ENCODE results near the gene TMA16.

The TMA16 gene

DNA sequence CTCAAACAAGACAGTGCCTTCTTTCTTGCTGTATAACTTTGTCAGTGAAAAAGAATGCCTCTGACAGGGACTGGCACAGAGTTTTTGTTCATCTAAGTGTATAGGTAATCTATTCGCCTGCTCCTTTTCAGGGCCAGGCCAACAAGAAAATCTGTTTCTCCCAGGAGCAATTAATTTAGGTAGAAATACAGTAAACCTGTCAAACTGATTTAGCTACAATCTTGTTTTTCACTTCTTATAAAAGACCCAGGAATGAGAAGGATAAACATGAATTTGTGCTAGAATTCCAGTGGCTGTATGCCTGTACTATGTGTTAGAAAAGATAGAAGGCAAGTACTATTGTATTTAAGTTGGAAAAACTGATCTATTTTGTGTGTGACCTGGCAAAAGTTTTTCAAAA lies 6.1 kb downstream of the TMA16 start:
- ChIA-PET CTCF (no interaction called here), POLR2A (no interaction called here)
- TF ChIP-seq FOXK2 (IDR thresholded peaks at IDR 0.05): no peak
- no peak for TF ChIP-seq FOXA1 (IDR thresholded peaks at IDR 0.05)
- TF ChIP-seq CTBP1 (IDR thresholded peaks at IDR 0.05; ENCODE audit: borderline replicate concordance): no peak
- TF ChIP-seq ARNT (IDR thresholded peaks at IDR 0.05): no peak
- DNase-seq (ENCODE audit: extremely low spot score): no peak

DNA sequence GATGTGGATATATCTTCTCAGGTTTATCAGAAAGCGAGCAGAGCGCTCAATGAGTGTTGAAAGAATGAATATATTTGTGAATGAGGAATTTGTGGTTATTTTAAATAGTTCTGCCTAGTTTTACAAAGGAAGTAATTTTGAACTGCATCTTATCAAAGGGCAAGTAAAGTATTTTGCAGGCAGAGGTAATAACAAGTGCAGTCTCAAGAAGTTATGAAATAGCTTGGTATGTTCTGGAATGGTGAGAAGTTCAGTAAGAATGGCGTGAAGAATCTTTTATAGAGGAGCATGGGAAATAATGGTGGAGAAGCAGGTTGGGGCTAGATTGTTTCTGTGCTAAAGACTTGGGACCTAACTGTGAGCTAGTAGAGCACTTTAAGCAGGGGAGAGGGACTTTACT lies 10.9 kb downstream of the TMA16 start:
- ChIA-PET POLR2A (interaction anchor here (1.1 to 5.3 kb wide), 3 partner anchors 9 to 11 kb away, joined by 3 to 42 read pairs (median 4); partner anchors contain the start of gene TMA16), CTCF (interaction anchor here (1.2 kb wide), 1 partner anchor 42 kb away, joined by 3 read pairs; no protein-coding TSS in a partner anchor)
- no peak for DNase-seq (ENCODE audit: extremely low spot score)
- no peak for TF ChIP-seq ARNT (IDR thresholded peaks at IDR 0.05)

DNA sequence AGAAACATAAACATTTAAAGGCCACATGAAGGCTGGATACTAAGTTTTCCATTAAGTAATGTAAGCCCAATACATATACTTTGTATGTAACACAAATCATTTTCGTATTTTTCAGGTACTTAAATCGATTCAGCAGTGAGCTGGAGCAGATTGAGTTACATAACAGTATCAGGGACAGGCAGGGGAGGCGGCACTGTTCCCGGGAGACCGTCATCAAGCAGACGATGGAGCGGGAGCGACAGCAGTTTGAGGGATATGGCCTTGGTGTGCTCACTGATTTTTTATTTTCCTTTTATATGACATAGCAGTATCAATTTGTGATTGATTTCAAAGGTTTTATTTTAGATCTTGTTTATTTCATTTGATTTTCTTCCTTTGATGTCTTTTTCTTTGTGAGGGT lies 20.7 kb downstream of the TMA16 start:
- no peak for DNase-seq (ENCODE audit: extremely low spot score)
- POLR2A ChIA-PET: no interaction called here
- TF ChIP-seq FOXA1 (IDR thresholded peaks at IDR 0.05): no peak
- no peak for TF ChIP-seq BHLHE40 (IDR thresholded peaks at IDR 0.05; ENCODE audit: borderline replicate concordance)
- TF ChIP-seq LEF1 (IDR thresholded peaks at IDR 0.05; ENCODE audit: borderline replicate concordance): no peak
- TF ChIP-seq ARNT (IDR thresholded peaks at IDR 0.05): no peak
- no peak for TF ChIP-seq ELF4 (IDR thresholded peaks at IDR 0.05)
- TF ChIP-seq L3MBTL2 (conservative IDR thresholded peaks at IDR 0.05): no peak
- no peak for TF ChIP-seq PKNOX1 (IDR thresholded peaks at IDR 0.05)
- no peak for TF ChIP-seq CTBP1 (IDR thresholded peaks at IDR 0.05; ENCODE audit: borderline replicate concordance)
- no peak for TF ChIP-seq NFRKB (IDR thresholded peaks at IDR 0.05)
- no peak for TF ChIP-seq HDGF (IDR thresholded peaks at IDR 0.05; ENCODE audit: borderline replicate concordance)
- TF ChIP-seq SUZ12 (IDR thresholded peaks at IDR 0.05): no peak
- TF ChIP-seq ZNF384 (IDR thresholded peaks at IDR 0.05): no peak
- TF ChIP-seq FOXK2 (IDR thresholded peaks at IDR 0.05): no peak
- TF ChIP-seq FOXM1 (IDR thresholded peaks at IDR 0.05; ENCODE audit: borderline replicate concordance): no peak
- CTCF ChIA-PET: no interaction called here

DNA sequence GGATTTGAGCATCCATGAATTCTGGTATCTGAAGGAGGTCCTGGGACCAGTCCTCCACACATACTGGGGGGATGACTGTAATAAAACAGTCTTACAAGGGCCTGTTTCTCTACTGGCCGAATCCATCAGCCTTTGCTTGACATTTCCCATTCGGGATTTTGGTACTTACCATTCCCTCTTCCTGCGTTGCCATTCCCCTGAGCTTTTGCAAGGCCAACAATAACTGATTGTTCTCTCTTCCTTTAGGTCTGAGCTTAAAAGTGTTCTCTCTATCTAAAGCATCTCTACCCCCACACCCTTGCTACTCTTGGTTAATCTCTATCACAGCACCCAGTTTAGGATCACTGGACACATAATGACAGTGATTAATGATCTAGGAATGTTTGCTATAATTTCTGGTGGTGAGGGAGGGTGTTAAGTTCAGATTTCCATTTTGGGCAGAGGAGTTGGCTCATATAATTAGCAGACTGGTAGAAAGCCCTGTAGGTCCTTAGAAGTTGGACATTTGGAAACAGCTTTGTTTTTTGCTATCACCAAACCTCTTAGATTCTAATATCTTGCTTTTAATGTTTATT lies 29.4 kb downstream of the TMA16 start:
- no peak for DNase-seq (ENCODE audit: extremely low spot score)
- TF ChIP-seq BHLHE40 (IDR thresholded peaks at IDR 0.05; ENCODE audit: borderline replicate concordance): no peak
- no peak for TF ChIP-seq SUZ12 (IDR thresholded peaks at IDR 0.05)
- TF ChIP-seq HDGF (IDR thresholded peaks at IDR 0.05; ENCODE audit: borderline replicate concordance): no peak
- no peak for TF ChIP-seq SP1 (IDR thresholded peaks at IDR 0.05)
- TF ChIP-seq L3MBTL2 (conservative IDR thresholded peaks at IDR 0.05): no peak
- TF ChIP-seq FOXM1 (IDR thresholded peaks at IDR 0.05; ENCODE audit: borderline replicate concordance): no peak
- ChIA-PET POLR2A (no interaction called here), CTCF (no interaction called here)

DNA sequence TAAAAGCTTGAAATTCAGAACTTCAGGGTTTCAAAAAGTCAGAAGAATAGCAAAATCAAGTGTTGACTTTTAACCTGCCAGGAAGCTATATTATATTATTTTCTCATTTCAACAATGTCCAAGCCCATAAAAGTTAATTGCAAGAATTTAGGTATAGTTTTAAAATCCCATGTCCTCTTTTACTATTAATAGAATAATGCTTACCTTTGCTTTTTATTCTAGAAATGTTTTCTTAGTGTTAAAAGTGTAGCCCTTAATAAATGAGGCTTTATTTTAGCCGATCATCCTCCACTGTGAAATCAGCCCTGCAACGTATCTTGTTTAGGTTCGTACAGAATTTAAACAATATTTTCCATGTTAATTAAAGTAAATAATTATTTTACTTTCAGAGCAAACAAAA lies 31.5 kb downstream of the TMA16 start:
- ChIA-PET CTCF (no interaction called here), POLR2A (no interaction called here)
- no peak for DNase-seq (ENCODE audit: extremely low spot score)
- no peak for TF ChIP-seq ELF4 (IDR thresholded peaks at IDR 0.05)
- no peak for TF ChIP-seq LEF1 (IDR thresholded peaks at IDR 0.05; ENCODE audit: borderline replicate concordance)
- TF ChIP-seq ZNF384 (IDR thresholded peaks at IDR 0.05): no peak
- TF ChIP-seq CTBP1 (IDR thresholded peaks at IDR 0.05; ENCODE audit: borderline replicate concordance): no peak
- no peak for TF ChIP-seq FOXM1 (IDR thresholded peaks at IDR 0.05; ENCODE audit: borderline replicate concordance)
- no peak for TF ChIP-seq HDGF (IDR thresholded peaks at IDR 0.05; ENCODE audit: borderline replicate concordance)
- TF ChIP-seq BHLHE40 (IDR thresholded peaks at IDR 0.05; ENCODE audit: borderline replicate concordance): no peak
- TF ChIP-seq NFRKB (IDR thresholded peaks at IDR 0.05): no peak
- TF ChIP-seq TARDBP (IDR thresholded peaks at IDR 0.05): no peak
- TF ChIP-seq FOXK2 (IDR thresholded peaks at IDR 0.05): no peak
- TF ChIP-seq PKNOX1 (IDR thresholded peaks at IDR 0.05): no peak
- TF ChIP-seq SUZ12 (IDR thresholded peaks at IDR 0.05): no peak
- no peak for TF ChIP-seq L3MBTL2 (conservative IDR thresholded peaks at IDR 0.05)
- no peak for TF ChIP-seq SP1 (IDR thresholded peaks at IDR 0.05)
- TF ChIP-seq FOXA1 (IDR thresholded peaks at IDR 0.05): no peak
- TF ChIP-seq ARNT (IDR thresholded peaks at IDR 0.05): no peak

DNA sequence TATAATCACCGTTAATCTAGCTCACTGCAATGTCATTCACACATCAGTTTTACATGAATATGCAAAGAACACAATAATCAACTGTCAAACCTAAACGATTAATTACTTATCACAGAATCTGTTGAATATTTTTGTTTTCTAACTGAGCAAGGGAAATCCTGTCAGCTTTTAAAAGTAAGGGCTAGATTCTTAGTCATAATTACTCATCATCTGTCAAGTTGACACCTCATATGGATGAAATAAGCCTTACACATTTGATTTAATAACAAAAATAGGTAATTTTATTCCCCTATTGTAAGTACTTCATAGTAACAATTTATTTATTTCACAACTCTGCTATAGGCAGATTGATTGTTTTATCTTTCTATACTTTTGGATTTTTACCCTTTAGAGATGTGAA lies 32.7 kb downstream of the TMA16 start:
- no peak for TF ChIP-seq FOXA1 (IDR thresholded peaks at IDR 0.05)
- no peak for TF ChIP-seq SP1 (IDR thresholded peaks at IDR 0.05)
- no peak for TF ChIP-seq L3MBTL2 (conservative IDR thresholded peaks at IDR 0.05)
- no peak for TF ChIP-seq FOXM1 (IDR thresholded peaks at IDR 0.05; ENCODE audit: borderline replicate concordance)
- no peak for TF ChIP-seq NFRKB (IDR thresholded peaks at IDR 0.05)
- no peak for TF ChIP-seq LEF1 (IDR thresholded peaks at IDR 0.05; ENCODE audit: borderline replicate concordance)
- no peak for TF ChIP-seq BHLHE40 (IDR thresholded peaks at IDR 0.05; ENCODE audit: borderline replicate concordance)
- TF ChIP-seq TARDBP (IDR thresholded peaks at IDR 0.05): no peak
- TF ChIP-seq CTBP1 (IDR thresholded peaks at IDR 0.05; ENCODE audit: borderline replicate concordance): no peak
- TF ChIP-seq ARNT (IDR thresholded peaks at IDR 0.05): no peak
- no peak for TF ChIP-seq ELF4 (IDR thresholded peaks at IDR 0.05)
- POLR2A ChIA-PET: no interaction called here
- no peak for DNase-seq (ENCODE audit: extremely low spot score)
- CTCF ChIA-PET: no interaction called here

DNA sequence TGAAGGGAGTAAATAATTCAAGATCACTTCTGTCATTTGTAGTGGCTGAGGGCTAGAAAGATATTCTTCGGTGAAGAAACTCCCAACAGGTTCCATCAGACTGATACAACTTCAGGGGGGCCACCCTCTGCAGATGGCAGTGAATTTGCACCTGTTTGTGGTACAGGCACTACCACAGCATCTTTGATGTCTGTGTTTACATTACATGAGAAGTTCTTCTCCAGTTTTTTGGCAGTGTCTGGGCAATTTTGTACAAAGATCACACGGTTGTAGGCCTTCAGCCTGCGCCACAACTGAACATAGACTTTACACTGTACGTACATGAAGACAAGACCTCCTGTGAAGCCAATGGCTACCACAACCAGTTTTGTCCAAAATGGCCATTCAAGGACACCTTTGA lies 34.2 kb downstream of the TMA16 start:
- TF ChIP-seq LEF1 (IDR thresholded peaks at IDR 0.05; ENCODE audit: borderline replicate concordance) (no peak), SUZ12 (IDR thresholded peaks at IDR 0.05) (no peak), L3MBTL2 (conservative IDR thresholded peaks at IDR 0.05) (no peak), BHLHE40 (IDR thresholded peaks at IDR 0.05; ENCODE audit: borderline replicate concordance) (no peak), TARDBP (IDR thresholded peaks at IDR 0.05) (no peak), FOXA1 (IDR thresholded peaks at IDR 0.05) (no peak), HDGF (IDR thresholded peaks at IDR 0.05; ENCODE audit: borderline replicate concordance) (no peak), FOXK2 (IDR thresholded peaks at IDR 0.05) (no peak), CTBP1 (IDR thresholded peaks at IDR 0.05; ENCODE audit: borderline replicate concordance) (no peak), ARNT (IDR thresholded peaks at IDR 0.05) (no peak), NFRKB (IDR thresholded peaks at IDR 0.05) (no peak), ZNF384 (IDR thresholded peaks at IDR 0.05) (no peak), ELF4 (IDR thresholded peaks at IDR 0.05) (no peak)
- CTCF ChIA-PET: no interaction called here

More for the DNA sequence above, 34.2 kb downstream of the TMA16 start:
- POLR2A ChIA-PET: no interaction called here
- no peak for DNase-seq (ENCODE audit: extremely low spot score)
